ENCODE data around the gene ADAM15.

Gene ADAM15

DNA sequence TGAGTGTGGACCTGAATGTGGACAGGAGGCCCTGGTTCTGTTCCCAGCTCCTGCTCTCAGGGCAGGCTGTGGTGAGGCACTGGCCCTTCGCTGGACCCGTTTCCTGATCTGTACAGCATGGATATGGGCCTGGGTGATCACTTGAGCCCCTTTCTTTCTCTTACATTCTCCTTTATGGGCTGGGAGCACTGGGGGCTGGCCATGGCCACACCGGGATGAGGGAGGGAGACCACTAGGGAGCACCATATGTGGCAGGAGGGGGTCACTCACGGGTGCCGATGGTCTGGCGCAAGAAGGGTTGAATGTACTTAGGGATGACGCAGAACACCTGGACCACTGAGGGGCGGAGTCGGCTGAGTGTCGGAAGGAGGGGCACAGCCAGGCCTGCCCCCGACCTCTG, 20.2 kb upstream of the ADAM15 start:
- no peak for DNase-seq

DNA sequence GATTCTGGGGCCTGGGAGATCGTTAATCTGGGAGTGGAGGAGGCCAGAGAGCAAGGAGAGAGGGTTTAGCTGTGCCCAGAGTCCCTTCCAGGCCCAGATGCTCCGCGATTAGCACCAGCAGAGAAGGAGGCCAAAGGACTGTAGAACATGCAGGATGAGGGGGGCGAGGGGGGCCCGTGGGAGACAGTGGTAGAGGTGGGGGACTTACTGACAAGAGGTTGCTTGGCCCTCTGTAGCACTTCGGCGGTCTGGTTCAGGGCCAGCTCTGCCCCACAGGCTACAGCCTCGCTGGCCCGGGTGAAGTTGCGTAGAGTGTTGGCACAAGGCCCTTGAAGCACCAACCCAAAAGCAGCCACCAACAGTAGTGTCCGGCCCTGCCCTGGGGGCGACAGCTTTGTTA, 18.2 kb upstream of the ADAM15 start:
- DNase-seq: no peak

DNA sequence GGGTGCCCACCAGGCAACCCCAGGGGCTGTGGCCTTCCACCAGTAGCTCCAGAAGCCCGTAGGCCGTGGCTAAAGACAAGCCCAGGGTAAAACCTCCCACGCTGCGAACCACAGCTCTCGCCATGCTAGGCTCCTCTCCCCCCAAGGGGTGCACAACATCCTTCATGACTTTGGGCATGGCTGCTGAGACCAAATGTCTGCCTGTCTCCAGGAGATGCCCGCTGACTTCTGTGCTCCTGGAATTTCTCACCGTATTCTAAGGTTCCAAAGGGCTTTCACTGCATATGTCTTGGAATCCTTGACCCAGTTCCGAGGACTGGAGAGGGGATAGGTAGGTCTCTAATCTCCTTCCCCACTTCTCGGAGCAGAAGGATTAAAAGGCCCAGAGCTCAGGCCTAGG, 17.6 kb upstream of the ADAM15 start, which contains the start of the genes DCST1 and DCST2:
DCST1 (plus strand) TSS at position 301 of the 400 bp plus-strand sequence. CDS start 213 bp downstream, outside the sequence.
DCST2 (minus strand) TSS at position 258 of the 400 bp plus-strand sequence; CDS start at position 178, 80 bp downstream.
- DNase-seq: no peak

DNA sequence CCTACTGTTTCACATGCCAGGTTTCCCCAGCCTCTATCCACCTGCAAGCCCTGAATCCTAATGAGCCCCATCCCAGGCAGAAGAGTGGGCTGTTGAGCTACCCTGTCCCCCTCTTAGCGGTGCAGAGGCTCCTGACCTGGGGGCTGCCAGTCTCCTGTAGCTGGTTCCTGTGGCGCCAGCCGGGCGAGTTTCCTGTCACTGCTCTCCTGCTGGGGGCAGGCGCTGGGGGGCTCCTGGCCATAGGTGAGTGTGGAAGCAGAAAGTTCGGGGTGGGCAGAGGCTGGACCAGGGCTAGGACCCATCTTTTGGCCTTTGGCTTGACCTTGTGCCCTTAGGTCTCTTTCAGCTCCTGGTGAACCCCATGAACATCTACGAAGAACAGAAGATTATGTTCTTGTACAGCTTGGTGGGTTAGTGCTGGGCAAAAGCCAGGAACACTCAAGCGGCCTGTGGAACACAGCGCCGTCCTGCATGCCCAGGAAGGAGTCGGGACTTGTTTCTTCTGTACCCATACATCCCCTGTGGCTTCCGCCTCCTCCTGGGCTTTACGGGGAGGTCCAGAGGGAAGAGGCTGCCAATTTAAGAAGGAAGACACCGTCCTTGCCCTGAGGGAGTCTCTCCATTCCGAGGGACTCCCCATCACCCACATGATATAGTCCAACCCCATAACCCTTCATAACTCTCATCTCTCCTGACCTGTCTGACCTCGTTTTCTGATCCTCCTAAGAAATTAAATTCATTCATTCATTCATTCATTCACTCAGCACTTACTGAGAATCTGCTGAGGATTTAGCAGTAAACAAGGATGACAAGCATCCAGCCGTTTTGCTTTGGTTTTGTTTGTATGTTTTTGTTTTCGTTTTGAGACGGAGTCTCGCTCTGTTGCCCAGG, 16.6 kb upstream of the ADAM15 start:
- no peak for DNase-seq

DNA sequence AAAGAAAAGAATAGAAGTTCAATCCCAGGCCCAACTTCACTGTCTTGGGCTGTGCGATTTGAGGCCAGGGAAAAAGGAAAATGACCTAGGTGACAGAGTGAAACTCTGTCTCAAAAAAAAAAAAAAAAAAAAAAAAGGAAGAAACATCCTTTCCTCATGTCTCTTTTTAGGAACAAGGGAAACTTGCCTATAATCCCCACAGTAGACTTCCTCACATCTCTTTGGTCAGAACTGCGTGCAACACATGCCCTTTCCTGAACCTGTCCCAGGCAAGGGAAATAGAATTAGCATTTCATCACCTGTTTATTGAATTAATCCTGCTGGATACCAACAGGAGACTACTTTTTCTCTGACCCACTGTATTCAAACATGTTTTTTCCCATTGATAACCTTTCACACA, 15.2 kb upstream of the ADAM15 start:
- no peak for DNase-seq

DNA sequence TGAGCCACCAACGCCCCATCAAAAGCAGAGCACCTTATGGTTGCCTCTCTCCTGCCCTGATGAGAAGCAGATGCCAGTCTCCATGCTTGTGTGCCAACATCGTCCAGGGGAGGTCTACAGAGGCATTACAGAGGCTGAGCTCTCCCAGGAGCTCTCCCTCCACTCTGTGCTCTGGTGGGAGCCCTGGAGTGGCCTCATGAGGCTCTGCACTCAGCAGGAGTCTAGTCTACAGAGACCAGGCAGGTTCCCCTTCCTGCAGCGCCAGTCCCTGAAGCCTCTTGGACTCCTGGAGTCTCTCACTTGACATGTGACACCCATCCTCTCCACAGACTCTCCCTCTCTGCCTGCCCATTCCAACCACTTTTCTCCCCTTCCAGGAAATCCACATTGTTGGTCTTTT, 14.1 kb upstream of the ADAM15 start:
- DNase-seq: no peak

DNA sequence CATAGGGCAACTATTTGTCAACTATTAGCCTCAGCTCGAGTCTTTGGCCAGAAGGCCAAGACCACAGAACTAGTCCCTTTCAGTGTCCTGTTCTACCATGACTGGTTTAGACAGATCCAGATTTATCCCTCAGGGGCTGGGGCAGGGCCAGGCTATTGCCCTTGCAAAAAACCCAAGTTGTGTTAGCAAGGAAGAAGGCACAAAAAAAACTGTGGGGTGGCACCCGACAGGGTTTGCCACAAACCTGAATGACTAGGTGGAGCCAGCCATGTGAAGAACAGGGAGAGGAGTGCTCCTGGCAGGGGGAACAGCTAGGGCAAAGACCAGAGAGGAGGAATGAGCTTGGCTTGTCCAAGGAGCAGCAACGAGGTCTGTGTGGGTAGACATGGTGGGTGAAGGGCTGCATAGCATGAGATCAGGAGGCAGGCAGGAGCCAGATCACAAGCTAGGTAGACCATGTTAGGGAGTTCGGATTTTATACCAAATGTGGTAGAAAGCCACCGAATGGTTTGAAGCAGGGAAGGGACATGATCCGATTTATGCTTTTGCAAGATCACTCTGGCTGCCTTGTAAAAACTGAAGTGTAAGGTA, 13.2 kb upstream of the ADAM15 start:
- no peak for DNase-seq

DNA sequence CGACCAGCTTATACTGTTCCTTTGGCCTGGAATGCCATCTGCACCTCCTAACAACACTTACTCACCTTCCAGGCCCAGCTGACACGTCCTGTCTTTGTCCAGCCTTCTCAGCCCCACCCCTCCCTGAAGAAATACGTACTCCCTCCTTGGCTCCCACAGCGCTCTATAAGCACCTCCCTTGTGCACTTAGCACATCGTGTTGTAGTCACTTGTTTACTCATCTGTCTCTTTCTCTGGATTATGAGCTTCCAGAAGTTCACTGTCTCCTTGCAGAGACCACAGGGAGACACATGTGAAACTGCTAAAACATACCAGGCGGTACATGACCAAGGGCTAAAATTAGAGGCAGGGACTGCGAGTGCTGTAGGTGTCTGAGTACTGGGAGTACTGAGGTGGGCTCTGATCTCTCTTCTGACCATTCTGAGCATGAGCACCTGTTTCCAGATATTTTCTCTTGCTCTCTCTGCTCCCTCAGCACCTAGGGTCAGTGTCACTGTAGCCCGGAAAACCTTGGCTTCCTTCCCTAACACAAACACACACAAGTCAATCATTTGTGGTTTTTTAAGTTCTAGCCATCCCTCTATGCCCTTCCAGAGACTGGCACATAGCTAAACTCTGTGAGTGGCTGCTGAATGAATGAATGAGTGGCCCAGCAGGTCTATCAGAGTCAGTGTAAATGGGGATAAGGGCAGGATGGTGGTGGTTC, 12.4 kb upstream of the ADAM15 start:
- peak; percentile 41 for DNase-seq

DNA sequence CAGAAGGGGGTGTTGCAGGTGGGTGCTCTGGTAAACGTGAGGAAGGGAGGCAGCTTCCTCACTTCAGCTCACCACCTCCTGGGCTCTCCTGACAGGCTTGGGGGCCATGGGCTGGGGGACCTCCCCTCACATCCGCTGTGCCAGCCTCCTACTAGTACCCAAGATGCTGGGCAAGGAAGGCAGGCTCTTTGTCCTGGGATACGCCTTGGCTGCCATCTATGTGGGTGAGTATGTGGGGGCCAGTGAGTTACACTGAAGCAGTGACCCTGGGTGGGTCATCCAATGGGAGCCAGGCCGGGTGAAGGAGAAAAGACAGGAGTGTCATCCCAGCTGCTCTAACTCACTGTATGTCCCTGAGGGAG, 11.8 kb upstream of the ADAM15 start:
- no peak for DNase-seq

DNA sequence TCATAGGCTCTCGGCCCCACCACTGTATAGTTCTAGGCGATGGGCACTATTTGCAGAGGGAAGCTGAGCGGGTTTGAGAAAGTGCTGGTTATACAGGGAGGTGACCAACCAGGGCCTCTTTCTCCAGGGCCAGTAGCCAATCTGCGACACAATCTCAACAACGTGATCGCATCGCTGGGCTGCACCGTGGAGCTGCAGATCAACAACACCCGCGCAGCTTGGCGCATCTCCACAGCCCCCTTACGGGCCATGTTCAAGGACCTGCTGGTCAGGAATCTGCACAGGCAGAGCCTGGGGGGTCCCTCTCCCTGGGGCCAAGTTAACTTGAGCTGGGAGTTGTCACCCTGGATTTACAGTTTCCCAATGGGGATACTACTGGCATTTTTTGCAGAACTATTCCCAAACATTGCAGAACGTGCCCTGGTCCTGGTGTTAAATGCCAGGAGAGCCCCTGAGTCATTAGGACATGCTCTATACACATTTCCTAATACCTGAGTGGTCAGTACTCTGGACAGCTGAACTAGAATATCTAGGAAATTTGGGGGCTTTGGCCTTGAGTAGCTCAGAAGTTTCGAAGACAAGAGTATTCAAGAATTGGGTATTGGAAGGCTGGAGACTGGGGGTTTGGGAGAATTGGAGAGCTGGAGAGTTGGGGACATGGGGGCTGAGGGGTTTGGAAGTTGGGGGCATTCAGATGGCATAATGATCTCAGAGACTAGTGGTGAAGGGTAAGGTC, 10.6 kb upstream of the ADAM15 start:
- no peak for DNase-seq

DNA sequence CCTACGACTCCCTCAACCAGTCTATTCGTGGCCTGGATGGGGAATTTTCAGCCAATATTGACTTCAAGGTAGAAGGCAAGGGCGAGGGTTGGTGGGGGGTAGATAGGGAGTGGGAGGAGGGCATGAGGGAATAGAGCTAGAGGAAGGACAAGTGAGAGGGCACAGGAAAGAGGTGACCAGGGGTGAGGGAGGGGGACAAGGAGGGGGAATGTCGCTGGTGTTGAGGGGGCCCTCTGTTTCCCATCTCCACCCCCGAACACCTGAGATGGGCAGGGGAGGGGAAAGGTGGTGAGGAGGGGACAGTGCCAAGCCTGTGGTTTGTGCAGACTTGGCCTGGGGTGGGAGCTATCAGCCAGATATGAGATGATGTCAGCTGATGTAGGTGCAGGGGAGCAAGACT, 8.3 kb upstream of the ADAM15 start:
- no peak for DNase-seq

DNA sequence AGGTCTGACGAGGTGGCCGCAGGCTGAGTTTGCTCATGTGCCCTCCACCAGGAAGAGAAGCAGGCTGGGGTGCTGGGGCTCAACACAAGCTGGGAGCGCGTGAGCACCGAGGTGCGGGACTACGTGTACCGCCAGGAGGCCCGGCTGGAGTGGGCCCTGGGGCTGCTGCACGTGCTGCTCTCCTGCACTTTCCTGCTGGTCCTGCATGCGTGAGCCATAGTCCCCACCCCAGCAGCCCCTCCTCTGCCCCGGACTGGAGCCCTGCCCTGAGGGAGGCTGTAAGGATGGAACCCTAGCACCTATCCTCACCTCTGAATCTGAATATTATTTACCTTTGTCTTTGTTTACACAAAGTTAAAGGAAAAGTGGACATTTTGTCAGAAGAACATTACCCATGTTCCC, 7.8 kb upstream of the ADAM15 start:
- no peak for DNase-seq

DNA sequence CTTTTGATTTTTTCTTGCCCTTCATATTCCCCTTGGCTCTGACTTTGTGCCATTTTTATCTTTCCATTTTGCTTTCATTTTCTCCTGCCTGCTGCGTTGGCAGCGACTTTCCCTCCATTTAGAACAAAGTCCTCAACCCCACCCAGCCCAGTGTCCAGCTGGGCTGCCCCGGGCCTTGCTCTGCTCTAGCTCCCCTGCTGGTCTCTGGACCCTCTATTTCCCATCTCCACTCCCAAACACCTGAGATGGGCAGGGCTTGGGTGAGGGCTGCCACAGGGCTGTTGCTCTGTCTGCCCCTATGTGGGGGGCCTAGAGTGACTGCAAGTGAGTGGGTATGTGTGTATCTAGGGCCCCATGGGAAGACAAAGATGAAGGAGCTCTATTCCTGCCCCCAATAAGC, 7.3 kb upstream of the ADAM15 start:
- no peak for DNase-seq

DNA sequence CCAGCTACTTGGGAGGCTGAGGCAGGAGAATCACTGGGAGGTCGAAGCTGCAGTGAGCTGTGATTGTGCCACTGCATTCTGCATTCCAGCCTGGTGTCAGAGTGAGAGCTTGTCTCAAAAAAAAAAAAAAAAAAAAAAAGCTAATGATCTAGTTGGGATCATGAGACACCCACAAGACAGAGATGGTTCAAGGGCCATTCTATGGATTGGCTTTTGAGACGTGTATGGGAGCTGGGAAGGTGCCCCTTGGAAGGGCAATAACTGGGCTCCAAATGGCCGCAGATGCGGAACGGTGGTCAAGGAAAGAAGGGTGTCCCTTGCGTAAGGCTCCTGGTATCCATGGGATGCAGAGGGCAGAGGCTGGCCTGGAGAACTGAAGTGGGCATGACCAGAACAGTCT, 6.8 kb upstream of the ADAM15 start:
- DNase-seq: no peak

DNA sequence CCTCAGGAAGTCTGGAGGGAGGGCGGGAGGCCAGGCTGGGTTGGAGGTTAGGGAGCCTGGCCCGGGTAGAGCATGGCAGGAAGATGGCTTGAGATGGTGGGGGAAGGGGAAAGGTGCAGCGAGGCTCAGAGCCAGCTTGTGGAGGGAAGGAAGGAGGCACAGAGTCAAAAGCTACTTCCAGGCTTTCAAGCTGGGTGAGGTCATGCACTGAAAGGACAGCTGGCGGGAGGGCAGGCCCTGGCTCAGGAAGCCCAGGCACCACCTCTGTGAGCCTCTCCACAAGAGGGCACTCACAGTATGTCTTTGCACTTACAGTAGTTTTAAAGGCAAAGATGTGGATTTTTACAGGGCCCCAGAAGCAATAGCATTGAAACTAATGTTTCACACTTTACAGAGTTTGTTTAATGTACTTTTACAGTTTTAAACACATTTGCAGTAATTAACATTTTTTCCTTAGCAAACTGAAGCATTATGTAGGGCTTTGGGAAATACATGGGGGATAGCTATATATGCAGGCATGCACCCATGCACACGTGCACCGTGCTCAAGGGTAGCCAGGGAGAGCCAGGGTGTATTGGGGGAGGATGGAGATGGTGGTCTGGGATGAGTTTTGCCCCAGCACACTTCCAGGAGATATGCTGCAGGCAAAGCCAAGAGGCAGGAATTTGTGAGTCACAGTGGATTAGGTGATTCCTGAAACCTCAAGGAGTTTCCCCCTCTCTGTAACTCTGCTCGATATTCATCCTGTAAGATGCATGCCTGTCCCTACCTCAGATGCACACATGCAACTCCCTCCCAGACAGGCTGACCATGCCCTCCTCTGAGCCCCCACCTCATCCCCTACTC, 6.1 kb upstream of the ADAM15 start:
- peak; percentile 82 for DNase-seq

DNA sequence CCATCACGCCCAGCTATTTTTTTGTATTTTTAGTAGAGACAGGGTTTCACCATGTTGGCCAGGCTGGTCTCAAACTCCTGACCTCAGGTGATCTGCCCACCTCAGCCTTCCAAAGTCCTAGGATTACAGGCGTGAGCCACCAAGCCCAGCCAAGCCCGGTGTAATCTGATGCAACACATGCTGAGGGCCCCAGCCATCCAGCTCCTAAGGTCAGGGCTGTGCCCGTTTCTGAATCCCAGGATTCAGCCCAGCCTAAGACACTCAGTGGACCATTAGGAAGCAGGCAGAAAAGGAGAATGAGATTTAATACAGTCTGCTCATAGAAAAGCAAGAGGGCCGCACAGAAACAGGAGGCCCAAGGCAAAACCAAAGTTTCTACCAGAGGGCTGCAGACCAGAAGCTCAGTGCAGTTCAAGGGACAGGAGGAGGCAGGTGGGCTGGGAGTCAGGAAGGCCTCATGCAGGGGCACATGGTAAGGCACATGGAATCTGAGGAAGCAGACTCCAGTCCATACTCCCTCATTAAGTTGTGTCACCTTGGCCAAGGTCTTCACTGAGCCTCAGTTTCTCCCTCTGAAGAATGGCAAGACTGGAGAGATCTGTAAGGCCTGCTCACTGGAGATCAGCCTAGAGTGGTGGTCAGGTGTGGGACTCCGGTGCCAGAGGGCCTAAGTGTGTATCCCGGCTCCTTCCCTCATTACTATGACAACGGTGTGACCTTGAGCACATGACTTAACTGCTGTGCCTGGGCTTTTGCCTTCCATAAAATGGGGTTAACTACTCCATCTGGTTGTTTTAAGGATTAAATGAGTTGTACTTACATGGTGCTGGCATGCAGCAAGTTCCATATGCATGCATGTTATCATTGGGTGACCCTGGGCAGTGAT, 2.4 kb upstream of the ADAM15 start:
- no peak for DNase-seq

DNA sequence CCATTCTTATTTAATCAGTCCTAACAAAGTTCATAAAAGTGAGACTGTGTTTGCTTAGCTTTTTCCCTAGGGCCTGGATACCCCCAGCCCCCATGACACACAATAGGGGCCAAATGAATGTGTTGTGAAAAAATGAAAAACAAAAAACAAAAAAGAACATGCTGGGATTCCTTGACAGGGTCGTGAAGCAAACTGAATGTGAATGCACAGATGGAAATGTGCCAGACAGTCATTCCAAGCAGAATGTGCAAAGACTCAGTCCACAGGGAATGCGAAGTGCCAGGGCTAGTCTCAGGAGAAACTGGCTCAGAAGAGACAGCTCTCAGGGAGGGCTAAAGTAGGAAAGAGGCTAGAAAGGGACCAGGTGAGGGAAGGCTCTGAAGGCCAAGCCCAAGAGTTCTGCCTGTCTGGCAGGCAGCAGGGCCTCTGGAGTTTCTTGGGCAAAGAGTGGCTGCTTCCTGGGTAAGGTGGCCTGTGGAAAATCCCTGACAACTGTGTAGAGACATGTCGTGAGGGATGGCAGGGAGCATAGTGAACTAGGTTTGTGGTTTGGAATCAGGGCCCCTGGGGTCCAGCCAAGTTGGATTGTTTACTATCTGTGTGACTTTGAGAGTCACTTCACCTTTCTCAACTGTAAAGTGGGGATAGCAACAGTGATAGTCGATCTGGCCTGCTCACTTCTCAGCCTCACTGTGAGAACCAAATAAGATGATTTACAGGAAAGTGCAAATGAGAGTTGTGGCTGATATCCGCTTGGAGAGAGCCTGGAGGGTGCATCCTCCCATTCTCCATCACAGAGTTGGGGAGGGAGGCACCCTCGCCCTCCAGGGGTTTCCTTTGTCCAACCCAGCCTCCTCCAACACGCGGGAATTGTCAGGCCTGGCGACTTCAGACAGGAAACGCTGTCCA, 1.2 kb upstream of the ADAM15 start:
- peak; percentile 35 for DNase-seq

DNA sequence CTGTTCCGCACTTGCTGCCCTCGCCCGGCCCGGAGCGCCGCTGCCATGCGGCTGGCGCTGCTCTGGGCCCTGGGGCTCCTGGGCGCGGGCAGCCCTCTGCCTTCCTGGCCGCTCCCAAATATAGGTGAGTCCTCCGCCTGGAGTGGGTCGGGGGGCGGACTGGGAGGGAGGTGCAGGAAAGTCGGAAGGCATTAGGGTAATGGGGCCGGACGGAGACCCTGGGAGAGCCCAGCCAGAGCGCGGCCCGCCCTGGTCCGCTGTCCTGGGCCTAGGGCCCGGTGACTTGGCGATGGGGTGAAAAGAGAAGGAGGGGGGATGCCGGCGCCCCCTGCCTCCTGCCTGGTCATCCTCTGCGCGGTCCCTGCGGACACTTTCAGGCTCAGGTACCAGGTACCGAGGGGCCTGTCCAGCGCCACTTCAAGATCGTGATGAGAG, 243 bp downstream of the ADAM15 start:
- DNase-seq: no peak

DNA sequence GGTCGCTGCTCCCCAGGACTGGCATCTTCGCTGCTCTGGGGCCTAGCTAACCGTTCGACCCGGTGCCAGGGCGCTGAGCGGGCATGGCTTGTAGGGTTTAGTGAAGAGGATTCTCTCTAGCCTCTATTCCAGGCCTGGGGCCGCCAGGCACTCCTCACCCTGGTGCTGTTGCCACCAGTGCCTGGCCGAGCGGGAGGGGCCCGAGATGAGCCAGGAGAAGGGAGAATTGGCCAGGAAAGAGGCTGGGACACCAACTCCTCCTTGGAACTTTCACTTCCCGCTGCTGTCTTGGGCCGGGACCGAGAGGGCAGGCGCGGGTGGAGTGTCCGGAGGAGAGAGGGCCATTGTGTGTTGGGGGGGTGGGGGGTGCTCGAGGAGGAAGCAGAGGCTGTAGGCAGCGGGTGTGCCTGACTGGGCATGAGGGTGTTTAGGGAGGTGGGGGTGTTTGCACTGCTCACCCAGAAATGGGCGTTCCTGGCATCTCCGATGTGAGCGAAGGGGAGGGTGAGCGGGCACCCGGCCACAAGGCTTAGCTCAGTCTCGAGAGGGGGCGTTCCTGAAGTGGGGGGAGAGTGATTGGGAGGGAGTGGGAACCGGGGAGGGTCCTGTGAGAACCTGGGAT, 772 bp downstream of the ADAM15 start:
- peak; percentile 8 for DNase-seq

All from HCEC 1CT (cell line).